ENCODE results near the gene C12orf57. TPM values are rescaled to one million over a fixed set of nuclear protein-coding genes. Genes with fewer than 3 reads are reported as not detected.
A peak's percentile ranks its signal among the peaks of the same experiment; 100 is the strongest.

Gene C12orf57
- total and polyA plus RNA-seq, 10 of the 15 experiments (the other 5 are each of a cell fraction or from before 2014, with no cell fraction given) = 64.5 to 377 (median 211) TPM

GRCh38 chr12:6959058-6959804 is 15.4 kb downstream of the C12orf57 start (continued):
- TF ChIP-seq RBBP5 (conservative IDR thresholded peaks at IDR 0.05) = no peak
- no peak for TF ChIP-seq ZNF384 (IDR thresholded peaks at IDR 0.05; ENCODE audit: borderline replicate concordance, low read depth, low read length)
- TF ChIP-seq POLR2AphosphoS5 (IDR thresholded peaks at IDR 0.05; ENCODE audit: low read length) = peak; percentile 84
- TF ChIP-seq ZBTB11 (CRISPR knock-in tag; IDR thresholded peaks at IDR 0.05) = no peak
- TF ChIP-seq NR2C1 (IDR thresholded peaks at IDR 0.05) = peak; percentile 51
- no peak for TF ChIP-seq ESRRA (IDR thresholded peaks at IDR 0.05; ENCODE audit: low read length)
- TF ChIP-seq ZNF592 (IDR thresholded peaks at IDR 0.05) = peak; percentile 42
- peak; percentile 92 for TF ChIP-seq CBFB (IDR thresholded peaks at IDR 0.05; ENCODE audit: low read depth)
- TF ChIP-seq CHD2 (IDR thresholded peaks at IDR 0.05; ENCODE audit: borderline replicate concordance, low read depth, low read length) = peak; percentile 52; the same call in 1 of the 2 replicates
- no peak for TF ChIP-seq USF2 (IDR thresholded peaks at IDR 0.05; ENCODE audit: borderline replicate concordance, low read depth, low read length)
- peak; percentile 99 for TF ChIP-seq IKZF2 (IDR thresholded peaks at IDR 0.05)
- no peak for TF ChIP-seq KAT2A (conservative IDR thresholded peaks at IDR 0.05; ENCODE audit: control insufficient read depth, low read depth, low read length)
- peak; percentile 87 for TF ChIP-seq POU2F2 (IDR thresholded peaks at IDR 0.05; ENCODE audit: borderline replicate concordance, low read depth, low read length)
- TF ChIP-seq NFYB (IDR thresholded peaks at IDR 0.05; ENCODE audit: insufficient read depth, low read depth, low read length) = no peak
- TF ChIP-seq NFYA (IDR thresholded peaks at IDR 0.05; ENCODE audit: borderline replicate concordance, low read depth, low read length) = no peak
- no peak for TF ChIP-seq CEBPB (IDR thresholded peaks at IDR 0.05; ENCODE audit: borderline replicate concordance in 1 of 2, low read depth in 2 of 2, low read length in 2 of 2)
- no peak for TF ChIP-seq EZH2 (IDR thresholded peaks at IDR 0.05; ENCODE audit: borderline replicate concordance, control insufficient read depth, low read depth, low read length)
- TF ChIP-seq KDM1A (IDR thresholded peaks at IDR 0.05; ENCODE audit: borderline replicate concordance) = no peak
- TF ChIP-seq GABPA (IDR thresholded peaks at IDR 0.05; ENCODE audit: low read depth) = no peak
- TF ChIP-seq ZNF274 (IDR thresholded peaks at IDR 0.05; ENCODE audit: insufficient read depth, insufficient read length) = no peak
- peak; percentile 79; the same call in 1 of the 2 replicates for TF ChIP-seq SIN3A (IDR thresholded peaks at IDR 0.05; ENCODE audit: low read depth, low read length)
- 0 out of 2 replicates have a peak, but pooled peaks have one; percentile 55 for TF ChIP-seq JUND (IDR thresholded peaks at IDR 0.05; ENCODE audit: low read depth, low read length)

Data from GM12878 (cell line).